ENCODE results near the gene KICS2.
"Not testable (repeated sequence)": the region's sequence is repeated elsewhere in the genome, so short reads cannot be mapped to it uniquely, and the experiment has no call there.

DNA sequence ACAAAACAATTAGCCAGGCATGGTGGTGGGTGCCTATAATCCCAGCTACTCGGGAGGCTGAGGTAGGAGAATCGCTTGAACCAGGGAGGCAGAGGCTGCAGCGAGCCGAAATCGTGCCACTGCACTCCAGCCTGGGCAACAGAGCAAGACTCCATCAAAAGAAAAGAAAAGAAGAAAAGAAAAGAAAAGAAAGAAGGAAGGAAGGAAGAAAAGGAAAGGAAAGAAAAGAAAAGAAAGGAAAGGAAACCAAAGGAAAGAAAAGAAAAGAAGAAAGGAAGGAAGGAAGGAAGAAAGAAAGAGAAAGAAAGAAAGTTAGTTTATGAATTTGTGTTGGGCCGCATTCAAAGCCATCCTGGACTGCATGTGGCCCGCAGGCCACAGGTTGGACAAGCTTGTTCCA, 4.5 kb downstream of the KICS2 start:
- TF ChIP-seq, protein P1, sequence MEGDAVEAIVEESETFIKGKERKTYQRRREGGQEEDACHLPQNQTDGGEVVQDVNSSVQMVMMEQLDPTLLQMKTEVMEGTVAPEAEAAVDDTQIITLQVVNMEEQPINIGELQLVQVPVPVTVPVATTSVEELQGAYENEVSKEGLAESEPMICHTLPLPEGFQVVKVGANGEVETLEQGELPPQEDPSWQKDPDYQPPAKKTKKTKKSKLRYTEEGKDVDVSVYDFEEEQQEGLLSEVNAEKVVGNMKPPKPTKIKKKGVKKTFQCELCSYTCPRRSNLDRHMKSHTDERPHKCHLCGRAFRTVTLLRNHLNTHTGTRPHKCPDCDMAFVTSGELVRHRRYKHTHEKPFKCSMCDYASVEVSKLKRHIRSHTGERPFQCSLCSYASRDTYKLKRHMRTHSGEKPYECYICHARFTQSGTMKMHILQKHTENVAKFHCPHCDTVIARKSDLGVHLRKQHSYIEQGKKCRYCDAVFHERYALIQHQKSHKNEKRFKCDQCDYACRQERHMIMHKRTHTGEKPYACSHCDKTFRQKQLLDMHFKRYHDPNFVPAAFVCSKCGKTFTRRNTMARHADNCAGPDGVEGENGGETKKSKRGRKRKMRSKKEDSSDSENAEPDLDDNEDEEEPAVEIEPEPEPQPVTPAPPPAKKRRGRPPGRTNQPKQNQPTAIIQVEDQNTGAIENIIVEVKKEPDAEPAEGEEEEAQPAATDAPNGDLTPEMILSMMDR (IDR thresholded peaks at IDR 0.05; ENCODE audit: low read depth, low read length) = not testable (repeated sequence)
- TF ChIP-seq, protein P2, sequence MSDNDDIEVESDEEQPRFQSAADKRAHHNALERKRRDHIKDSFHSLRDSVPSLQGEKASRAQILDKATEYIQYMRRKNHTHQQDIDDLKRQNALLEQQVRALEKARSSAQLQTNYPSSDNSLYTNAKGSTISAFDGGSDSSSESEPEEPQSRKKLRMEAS (IDR thresholded peaks at IDR 0.05; ENCODE audit: low read depth, low read length) = not testable (repeated sequence)
- not testable (repeated sequence) for TF ChIP-seq POLR2A (IDR thresholded peaks at IDR 0.05; ENCODE audit: extremely low read depth, insufficient read length); MYC (IDR thresholded peaks at IDR 0.05; ENCODE audit: low read depth, low read length)

Measured in NB4 (cell line).